HG02981 (cell line): Measurements from ENCODE around the gene VAMP2.

Experiments
- ATAC-seq: cut with Tn5 transposase; IDR thresholded peaks from one replicate; pipeline ENCODE4 v1.9.1; 2021; ENCODE audit warnings: mild to moderate bottlenecking, moderate library complexity; ENCODE audit not compliant: unreplicated experiment

VAMP2 gene

DNA sequence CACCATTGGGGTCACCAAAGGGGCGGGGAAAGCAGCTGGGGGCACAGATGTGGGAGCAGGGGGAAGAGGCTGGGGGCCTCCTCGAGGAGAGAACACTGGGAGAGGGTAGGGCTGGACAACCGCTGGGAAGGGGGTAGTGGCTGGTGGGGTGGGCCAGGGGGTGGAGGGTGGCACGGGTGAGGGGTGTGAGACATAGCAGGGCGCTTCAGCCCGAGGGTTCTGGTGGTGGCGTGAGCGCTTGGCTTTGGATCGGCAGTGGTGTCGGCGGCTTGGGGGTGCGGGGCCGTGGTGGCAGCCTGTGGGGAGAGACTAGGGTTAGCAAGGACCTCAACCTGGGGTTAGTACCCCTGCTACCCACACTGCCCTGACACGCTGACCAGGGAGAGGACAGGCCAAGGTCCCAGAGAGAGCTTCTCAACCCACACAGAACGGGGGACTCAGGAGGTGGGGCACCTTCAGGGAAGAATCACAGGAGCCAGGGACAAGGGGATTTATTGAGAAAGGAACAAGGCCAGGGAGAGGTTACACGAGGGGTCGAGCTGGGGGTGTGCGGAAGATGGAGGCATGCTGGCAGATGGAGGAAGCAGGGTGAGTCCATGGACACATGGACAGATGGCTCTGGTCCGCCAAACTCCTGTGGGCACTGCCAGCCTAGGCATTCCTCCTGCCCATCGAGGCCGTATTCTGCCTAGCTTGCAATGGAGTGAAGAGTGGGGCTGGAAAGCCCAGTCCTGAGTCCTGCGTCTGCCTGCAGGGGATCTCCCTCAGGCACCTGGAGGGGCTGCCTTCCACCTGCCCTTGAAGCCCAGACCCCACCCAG is 19.0 kb downstream of the VAMP2 start:
- ATAC-seq = no peak

DNA sequence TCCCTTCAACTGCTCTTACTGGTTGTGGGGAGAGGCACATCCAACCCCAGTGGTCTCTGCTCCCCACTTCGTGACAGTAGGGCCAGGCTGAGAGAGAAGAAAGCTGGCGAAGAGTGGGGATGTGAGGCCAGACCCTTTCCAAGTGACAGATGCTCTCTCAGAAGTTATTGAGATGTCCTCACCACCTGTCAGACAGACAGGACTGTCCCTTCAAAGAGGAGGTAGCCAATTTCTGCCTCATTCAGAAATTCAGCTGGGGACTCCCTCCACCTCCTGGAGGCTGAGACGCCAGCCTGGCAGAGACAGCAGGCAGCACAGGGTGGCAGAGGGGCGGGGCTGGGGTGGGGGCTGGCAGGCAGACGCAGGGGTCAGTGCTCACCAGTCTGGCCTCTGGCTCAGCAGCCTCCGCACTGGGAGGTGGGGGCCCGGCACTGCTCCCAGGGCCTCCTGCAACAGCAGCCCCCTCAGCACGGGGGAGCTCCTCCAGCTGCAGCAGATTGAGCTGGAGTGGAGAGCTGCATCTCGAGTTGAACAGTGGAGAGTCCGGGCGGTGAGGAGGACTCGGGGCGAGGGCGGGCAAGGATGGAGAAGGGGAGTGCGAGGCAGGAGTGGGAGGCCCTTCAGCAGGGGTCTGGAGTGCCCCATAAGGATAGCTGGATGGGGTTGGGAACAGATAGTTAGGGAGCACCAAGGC is 19.7 kb downstream of the VAMP2 start:
- no peak for ATAC-seq

DNA sequence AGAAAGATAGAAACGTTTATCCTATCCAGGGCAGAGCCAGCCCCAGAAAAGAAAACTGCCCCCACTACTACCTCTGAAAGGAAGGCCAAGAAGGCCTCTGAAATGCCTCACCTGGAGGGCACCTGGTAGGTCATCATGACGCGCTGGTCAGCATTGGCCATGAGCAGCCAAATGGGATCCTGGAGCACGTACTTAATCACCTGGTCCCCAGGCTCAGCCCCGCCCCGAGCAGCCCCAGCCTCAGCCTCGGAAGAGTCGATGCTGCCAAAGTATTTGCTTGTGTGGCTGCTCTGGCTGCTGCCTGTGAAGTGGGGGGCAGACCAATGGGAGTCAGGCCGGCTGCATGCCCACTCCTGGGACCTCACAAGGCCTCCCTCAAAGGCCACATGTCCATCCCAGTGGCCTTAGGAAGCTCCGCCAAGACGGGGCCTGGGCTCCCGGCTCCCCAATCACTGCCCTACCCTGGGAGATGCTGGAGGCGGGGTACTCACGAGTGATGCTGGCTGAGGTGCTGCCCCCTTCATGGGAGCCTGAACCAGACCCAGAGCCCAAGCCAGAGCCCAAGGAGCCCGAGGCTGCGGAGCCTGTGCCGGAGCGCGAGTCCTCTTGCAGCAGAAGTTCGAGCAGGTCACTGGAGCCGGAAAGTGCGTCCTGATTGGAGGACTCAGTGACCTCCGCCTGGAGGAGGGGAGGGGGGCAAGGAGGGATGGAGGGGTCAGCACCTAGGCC is 20.4 kb downstream of the VAMP2 start:
- no peak for ATAC-seq

DNA sequence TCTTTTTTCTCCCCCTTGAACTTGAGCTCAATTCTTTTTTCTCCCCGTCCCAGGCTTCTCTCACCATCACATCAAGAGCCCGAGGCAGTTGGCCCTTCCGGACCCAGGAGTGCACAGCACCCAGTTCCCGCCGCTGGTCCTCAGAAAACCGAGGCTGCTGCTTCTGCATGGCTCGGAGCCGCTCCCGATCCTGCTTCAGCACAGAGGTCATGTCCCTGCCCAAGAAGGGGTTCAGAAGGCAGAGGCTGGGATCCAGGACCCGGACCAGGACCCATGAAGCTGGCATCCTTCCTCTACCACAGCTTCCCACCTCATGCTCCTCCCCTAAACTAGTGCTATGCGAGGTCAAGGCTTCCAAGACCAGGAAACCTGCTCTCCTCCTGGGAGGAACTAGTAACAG is 21.0 kb downstream of the VAMP2 start:
- ATAC-seq = no peak

DNA sequence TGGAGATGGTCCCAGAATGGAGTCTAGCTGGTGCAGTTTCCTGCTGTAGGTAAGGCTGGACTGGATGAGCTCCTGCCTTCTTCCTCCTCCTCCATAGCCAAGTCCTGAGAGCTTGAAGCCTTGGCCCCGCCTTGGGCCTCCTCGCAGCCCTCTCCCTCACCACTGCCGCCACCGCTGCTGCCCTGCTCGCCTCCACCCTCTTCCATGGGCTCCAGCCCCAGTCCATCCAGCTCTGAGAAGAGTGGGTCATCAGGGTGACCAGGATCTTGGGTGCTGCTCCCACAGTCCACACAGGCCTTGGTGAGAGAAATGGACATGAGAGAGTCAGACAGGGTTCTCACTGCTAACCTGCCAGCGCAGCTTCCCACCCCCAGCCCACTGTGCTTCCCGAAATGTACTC is 21.7 kb downstream of the VAMP2 start:
- ATAC-seq = no peak

DNA sequence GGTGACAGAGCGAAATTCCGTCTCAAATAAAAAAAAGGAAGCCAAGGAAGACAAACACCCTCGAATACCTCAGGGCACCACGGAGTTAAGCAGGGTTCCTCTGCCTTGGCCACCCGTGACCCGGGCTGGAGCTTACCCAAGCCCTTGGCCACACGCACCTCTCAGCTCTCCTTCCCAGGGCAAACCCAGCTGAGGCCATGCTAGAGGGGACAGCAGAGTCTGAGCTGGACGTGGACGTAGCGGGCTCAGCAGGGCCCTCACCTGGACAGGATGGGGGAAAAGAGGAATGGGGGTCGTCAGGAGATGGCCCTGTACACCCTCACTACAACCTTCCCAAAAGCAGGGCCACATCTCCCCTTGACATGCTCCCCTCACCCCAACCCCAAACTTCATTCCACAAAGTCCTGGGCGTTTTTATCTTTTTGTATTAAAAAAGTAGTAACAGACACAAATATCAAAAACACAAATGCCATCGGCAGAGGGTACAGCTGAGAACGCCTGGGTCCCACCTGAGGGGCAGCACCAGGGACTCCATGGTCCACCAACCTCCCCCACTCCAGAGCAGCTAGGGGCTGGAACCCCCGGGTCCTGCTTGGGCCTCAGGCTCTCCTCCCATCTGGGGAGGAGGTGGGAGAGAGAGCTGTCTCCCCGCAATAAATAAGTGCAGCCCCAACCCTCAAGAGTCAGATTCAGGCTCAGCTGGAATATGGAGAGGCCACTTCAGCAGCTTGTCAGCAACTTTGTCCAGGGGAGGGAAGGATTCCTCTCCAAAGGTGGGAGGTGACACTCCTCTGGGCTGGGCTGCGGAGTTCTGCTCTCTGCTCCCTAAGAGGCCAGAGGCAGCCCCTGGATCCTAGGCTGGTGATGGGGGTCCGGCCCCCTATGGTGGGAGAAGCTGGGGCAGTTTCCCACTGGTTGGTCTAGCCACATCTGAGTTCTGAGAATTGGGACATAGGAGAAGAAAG is 22.4 kb downstream of the VAMP2 start:
- ATAC-seq = no peak

DNA sequence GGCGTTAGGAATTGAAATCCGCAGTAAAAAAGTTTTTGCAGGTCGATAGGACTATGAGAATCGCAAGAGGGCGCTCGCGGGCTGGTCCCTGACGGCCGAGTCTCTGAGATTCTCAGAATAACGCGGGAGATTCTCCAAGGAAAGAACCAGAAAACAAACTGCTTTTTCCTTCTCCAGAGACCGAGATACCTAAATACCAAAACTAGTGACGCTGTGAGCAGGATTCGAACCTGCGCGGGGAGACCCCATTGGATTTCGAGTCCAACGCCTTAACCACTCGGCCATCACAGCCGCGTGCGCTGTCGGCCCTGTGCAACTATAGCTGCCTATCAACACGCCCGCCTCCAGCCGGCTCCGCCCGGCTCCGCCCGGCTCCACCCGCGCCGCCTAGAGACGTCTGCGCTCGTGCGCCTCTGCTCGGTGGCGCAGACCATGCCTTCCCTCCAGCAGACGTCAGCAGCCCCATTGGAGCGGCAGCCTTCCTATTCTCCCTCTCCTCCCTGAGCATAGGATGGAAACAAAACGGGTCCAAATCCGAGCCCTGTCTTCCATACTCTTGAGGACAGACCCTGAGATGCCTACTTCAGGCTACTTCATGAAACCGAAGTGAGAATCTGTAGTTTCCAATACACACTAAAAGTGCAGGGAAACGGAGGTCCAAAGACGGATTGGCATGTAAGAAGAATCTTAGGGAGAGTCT is 23.9 kb downstream of the VAMP2 start:
- ATAC-seq = peak; percentile 85

DNA sequence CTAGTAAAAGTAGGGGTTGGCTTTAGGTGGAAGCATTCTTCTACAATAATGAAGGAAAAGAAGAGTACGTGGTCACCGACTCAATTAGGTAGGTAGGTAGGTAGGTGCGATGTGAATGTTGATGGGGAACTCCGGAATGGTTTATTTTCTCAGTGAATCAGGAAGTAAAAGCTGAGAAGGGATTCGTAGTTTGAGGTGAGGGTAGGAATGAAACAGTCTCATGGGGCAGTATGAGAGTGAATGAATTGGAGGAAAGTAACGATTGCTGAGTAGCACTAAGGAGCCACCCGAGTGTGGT is 24.4 kb downstream of the VAMP2 start:
- ATAC-seq = peak; percentile 2

DNA sequence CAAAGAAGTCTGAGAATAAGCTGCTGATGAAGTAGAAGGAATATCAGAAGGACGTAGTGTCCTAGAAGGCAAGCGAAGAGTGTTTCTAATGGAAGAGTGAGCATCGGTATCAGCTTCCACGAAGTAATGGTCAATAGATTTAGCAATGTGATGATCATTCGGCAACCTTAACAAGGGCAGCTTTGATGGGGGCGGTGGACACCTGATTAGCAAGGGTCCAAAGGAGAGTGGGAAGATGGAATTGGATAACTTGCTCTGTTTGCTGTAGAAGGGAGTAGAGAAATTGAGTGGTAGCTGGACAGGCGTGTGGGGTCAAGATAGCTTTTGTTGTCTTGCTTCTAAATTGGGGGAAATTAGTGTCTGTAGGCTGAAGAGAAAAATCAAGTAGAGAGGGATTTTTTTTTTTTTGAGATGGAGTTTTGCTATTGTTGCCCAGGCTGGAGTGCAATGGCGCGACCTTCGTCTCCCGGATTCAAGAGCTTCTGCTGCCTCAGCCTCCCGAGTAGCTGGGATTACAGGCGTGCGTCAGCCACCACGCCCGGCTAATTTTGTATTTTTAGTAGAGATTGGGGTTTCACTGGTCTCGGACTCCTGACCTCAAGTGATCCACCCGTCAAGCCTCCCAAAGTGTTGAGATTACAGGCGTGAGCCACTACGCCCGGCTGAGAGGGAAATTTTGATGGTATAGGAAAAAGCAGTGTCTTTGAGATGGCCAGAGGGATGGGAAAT is 24.9 kb downstream of the VAMP2 start:
- no peak for ATAC-seq

DNA sequence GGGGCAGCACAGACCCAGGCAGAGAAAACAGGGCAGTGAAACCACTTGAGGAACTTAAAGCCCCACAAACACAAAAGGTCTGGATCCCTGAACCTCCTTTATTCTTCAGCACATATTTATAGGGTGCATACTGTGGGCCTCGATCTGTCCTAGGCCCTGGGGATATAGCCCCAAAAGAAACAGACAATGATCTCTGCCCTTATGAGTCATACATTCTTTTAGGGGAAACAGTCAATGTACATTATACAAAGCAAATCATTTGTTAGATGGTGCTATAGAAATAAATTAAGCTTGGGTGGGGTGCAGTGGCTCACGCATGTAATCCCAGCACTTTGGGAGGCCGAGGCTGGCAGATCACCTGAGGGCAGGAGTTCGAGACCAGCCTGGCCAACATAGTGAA is 28.8 kb downstream of the VAMP2 start:
- no peak for ATAC-seq

DNA sequence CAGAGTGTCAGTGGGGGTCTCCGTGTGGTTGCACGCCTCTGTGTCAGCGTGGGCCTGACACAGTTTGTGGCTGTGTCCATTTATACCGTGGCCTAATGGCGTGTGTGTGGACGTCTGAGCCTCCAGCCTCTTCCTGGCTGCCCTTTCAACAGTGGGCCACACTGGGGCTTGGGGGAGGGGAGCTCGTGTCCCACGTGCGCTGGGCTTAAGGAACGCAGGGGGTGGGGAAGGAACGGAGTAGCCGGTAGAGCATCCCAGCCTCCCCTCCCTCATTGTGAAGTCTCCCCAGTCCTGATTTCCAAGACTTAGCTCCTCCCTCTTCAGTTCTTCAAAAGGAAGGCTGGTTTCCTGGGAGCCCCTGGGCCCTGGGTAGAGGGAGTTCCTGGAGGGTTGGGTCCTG is 29.3 kb downstream of the VAMP2 start:
- no peak for ATAC-seq

DNA sequence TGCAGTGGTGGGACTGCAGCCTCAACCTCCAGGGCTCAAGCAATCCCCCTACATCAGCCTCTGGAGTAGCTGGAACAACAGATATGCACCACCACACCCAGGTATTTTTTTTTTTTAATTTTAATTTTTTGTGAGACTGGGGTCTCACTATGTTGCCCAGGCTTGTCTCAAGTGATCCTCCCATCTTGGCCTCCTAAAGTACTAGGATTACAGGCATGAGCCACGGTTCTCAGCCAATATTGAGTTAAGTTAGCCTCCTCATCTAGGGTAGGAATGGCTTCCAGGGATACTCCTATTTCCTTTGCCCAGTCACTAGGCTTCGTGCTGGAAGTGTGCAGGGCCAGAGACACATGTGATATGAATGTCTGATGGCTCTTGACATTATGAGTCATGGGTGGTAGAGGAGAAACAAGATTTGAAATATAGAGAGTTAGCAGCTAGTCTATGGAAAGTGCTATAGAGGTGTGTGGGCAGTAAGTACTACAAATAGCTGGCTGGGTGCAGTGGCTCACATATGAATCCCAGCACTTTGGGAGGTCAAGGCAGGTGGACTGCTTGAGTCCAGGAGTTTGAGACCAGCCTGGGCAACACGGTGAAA is 30.8 kb downstream of the VAMP2 start:
- no peak for ATAC-seq

DNA sequence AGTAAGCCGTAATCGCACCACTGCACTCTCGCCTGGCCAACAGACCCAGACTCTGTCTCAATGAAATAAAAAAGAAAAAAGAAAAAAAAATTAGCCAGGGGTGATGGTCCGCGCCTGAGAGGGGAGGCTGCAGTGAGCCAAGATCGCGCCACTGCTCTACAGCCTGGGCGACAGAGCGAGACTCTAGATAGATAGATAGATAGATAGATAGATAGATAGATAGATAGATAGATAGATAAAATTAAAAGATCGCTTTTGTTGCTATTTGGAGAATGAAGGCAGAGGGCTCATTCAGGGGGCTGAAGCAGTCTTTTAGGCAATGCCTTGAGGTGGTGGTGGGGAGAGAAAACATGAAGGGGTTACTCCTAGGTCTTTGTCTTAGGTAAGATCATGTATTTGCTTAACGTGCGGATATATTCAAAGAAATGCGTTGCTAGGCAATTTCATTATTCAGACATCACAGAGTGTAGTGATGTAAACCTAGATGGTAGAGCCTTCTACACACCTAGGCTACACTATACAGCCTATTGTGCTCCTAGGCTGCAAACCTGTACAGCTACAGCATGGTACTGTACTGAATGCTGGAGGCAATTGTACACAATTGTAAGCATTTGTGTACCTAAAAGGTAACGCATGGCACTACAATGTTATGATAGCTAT is 34.5 kb downstream of the VAMP2 start:
- no peak for ATAC-seq

DNA sequence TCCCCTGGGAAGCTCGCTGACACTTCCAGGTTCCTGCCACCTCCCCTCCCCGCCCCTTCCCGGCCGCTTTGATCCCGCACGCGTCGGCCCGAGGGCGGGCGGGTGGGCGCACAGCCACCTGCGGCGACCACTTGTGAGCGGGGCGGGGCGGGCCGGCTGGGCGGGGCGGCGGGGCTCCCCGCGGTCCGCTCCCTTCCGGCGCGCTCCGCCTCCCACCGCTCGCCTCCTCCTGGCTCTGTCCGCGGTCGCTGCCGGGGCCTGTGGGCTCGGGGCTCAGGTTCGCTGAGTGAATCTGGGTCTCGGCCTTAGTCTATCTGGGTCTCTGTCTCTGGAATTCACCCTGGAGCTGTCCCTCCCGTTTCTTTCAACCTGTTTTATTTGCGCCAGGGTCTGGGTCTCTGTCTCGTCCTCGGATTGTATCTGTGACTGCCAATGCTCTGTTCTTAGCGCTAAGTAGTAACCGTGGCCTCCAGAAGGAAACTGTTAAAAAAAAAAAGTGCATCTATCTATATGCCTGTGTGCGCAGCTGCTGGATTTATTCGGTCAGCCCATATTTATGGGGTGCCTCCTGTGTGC is 36.2 kb downstream of the VAMP2 start:
- ATAC-seq = no peak

DNA sequence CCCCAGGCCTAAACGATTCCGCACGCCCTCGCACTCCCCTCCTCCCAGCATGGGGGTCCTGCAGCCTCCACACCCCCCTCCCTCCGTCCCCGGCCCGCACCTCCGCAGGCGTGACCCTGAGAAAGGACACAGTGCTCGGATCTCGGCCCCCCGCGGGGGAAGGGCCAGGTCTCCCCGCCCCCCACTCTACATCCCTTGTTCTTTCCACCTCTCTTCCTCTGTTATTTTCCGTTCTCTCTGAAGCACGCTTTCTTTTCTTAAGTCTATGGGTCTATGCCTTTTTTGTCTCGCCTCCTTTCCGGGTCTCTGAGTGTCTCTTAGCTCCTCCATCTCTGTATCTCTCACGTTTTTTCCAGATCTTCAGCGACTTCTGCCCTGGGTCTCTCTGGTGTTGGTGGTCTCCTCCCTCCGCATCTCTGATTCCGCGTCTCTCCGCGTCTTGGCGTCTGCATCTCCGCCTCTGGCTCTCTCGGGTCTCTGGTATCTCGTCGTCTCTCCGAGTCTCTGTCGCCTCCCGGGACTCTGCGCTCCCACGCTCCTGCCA is 36.7 kb downstream of the VAMP2 start:
- ATAC-seq = no peak

DNA sequence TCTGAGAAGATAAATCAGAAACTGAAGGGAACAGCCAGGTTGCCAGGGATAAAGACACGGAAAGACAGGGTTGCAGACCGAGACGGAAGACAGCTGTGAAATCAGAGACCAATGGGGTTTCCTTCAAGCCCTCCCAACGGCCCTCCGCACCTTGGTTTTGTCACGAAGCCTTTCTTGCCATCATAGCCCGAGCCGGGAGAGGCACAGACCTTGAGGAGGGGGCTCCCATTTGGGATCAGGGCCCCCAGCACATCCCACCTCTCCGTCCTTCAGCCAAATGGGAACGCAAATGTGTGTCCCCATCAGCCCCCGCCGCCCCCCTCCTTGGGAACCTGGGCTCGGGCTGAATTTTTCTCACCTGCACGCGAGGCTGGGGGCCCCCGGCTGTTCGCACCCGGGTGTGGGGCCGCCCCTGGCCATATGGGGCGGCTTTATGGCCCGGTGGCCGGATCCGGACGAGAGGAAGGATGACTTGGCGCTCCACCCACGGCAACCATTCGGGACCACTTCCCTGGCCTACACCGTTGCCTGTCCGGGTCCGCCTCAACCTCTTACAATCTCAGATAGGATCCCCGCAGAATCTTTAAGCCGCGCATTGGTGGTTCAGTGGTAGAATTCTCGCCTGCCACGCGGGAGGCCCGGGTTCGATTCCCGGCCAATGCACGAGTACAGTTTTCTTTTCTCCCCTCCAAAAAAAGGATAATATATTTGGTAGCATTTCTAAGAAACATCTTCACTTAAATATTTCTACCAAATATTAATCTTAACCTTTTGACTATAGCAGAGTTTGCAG is 37.4 kb downstream of the VAMP2 start:
- no peak for ATAC-seq
